GM18505 (cell line): Measurements from ENCODE around the gene DMRTC1B.
"Not testable (repeated sequence)": the region's sequence is repeated elsewhere in the genome, so short reads cannot be mapped to it uniquely, and the experiment has no call there.

ENCODE experiments used
- ATAC-seq: cut with Tn5 transposase; IDR thresholded peaks from one replicate; pipeline ENCODE4 v1.9.1; 2021; ENCODE audit not compliant: unreplicated experiment
- POLR2A ChIP-seq: IDR thresholded peaks from 4 replicates; pipeline ENCODE4 v1.6.1; 2011; ENCODE audit warnings: borderline replicate concordance; ENCODE audit not compliant: insufficient read depth, insufficient read length; ENCODE audit errors: extremely low read depth

Gene DMRTC1B, protein sequence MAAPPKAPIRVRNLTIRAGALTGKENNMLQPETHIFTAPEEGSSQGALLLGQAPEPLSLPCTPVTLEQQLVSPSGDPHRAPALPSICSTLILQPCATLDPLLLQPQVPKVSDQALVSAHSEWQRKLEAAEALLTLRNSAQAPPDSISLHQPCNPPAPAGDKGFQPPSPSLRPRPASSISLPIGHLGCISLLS

DNA sequence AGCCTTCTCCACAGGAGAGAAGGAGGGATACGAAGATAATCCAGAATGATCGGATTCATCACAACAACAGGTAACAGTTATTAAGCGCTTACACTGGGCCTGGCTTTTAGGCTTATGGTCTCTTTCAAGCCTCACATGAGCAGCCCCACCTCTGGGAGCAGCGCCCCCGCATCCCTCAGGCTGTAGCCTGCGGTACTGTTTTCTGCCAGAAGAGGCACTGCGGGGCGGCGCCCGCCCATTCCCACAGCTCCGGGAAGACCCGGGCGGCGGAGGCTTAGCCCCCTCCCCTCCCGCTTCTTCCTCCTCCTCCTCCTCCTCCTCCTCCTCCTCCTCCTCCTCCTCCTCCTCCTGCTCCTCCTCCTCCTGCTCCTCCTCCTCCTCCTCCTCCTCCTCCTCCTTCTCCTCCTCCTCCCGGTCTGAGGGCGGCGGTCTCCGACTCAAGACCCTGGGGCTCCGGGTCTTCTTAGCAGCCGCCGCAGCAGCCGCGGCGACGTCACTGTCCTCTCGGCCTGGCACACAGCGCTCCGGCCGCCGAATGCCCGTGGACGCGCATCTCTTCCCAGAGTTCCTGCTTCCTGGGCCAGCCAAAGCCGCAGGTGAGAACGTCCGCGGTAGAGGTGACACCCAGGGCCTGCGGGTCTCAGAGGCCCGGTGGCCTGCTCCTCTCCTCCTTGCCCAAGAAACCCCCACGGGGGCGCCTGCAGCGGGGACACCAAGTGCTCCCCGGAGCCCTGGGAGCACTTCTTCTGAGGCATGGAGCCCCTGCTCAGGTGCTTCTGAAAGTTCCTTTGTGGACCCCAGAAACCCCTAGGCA is at the start of gene DMRTC1B:
Gene DMRTC1B, plus strand, starts transcription at position 238 of the 814 bp plus-strand sequence. CDS start 68,246 bp downstream, outside the sequence.
- peak; percentile 83 for ATAC-seq

DNA sequence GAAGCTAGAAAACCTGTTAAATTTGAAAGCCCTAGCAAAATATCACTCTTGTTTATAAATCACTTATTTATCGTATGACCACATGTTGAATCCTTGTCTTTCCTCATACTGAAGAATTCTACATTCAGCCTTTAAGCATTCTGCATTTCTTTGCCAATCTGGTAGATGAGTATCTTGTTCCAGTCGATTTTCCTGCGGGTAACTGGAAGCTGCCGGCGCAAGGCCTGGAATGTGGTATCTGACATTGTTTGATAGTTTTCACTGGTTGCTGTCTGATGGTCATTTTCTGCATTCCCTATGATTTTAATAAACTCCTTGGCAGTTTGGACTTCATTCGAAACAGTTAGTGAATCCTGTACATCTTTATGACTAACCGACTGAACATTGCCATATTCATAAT is 48.8 kb upstream of the DMRTC1B start:
- ATAC-seq = no peak

DNA sequence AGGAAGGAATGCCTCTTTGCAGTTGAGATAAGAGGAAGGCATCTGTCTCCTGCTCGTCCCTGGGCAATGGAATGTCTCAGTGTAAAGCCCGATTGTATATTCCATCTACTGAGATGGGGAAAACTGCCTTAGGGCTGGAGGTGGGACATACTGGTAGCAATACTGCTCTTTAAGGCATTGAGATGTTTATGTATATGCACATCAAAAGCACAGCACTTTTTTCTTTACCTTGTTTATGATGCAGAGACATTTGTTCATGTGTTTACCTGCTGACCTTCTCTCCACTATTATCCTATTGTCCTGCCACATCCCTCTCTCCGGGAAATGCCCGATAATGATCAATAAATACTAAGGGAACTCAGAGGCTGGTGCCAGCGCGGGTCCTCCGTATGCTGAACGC is 43.1 kb upstream of the DMRTC1B start:
- not testable (repeated sequence) for ATAC-seq

More for the DNA sequence above, 48.8 kb upstream of the DMRTC1B start:
- no peak for TF ChIP-seq POLR2A

DNA sequence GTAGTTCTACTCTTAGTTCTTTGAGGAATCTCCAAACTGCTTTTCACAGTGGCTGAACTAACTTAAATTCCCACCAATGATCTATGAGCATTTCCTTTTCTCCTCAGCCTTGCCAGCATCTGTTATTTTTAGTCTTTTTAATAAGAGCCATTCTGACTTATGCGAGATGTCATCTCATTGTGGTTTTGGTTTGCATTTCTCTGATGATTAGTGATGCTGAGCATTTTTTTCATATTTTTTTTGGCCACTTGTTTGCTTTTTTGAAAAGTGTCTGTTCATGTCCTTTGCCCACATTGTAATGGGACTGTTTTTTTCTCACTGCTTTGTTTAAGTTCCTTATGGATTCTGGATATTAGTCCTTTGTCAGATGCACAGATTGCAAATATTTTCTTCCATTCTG is 41.1 kb upstream of the DMRTC1B start:
- no peak for ATAC-seq
- TF ChIP-seq POLR2A = no peak

DNA sequence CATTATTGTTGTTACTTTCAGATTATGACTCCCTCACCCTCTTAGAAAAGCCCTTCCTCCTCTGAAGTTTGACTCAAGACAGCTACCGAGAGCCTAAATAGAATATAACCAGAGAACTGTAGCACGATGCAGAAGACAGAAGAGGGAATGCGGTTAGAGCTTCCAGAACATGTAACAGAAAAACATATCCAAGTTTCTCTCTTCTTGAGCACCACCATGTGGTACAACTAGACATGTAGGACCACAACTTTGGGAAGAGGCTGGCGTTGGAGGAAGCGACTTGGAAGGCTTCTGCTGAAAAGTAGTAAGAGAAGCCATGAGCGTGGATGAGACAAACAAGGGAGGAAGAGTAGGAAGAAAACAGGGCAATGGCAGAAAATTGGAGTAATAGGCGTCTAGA is 31.1 kb upstream of the DMRTC1B start:
- ATAC-seq = not testable (repeated sequence)

DNA sequence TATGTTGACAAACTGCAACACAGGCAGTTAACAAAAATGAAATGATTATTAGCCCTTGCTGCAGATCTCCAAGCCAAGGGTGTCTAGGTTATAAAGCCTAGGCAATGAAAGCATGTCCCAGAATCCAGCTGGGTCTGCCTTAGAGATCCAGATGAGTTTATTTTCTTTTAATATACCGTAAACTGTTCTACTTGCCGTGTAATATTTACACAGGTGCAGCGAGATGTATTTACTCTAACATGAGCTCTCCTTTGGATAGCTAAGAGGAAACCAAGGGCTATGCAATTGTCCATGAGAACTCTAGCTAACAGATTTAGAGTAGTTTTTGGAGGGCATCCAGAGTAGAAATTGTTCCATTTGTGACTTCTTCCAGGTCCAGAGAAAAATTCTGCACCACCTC is 28.1 kb upstream of the DMRTC1B start:
- not testable (repeated sequence) for ATAC-seq

DNA sequence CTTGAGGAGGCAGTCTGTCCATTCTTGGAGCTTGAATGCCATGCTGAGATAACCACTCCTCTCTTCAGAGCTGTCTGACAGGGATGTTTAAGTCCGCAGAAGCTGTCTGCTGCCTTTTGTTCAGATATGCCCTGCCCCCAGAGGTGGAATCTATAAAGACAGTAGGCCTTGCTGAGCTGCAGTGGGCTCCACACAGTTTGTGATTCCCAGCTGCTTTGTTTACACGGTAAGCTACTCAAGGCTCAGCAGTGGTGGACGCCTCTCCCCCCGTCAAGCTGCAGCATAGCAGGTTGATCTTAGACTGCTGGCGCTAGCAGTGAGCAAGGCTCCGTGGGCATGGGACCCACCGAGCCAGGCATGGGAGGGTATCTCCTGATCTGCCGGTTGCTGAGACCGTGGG is 16.2 kb upstream of the DMRTC1B start:
- not testable (repeated sequence) for ATAC-seq

DNA sequence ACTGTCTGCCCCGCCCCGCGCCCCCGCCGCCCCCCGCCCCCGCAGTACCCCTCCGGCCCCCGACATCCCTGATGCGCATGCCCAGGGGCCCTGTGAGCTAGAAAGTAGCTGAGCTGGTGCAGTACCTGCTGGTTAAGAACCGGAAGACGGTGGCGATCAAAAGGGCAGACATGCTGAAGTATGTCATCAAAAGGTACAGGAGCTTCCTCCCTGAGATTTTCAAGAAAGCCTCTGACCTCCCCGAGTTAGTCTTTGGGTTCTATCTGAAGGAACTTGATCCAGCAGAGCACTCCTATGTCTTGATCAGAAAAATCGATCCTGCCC is 739 bp downstream of the DMRTC1B start:
- peak; percentile 76 for ATAC-seq

DNA sequence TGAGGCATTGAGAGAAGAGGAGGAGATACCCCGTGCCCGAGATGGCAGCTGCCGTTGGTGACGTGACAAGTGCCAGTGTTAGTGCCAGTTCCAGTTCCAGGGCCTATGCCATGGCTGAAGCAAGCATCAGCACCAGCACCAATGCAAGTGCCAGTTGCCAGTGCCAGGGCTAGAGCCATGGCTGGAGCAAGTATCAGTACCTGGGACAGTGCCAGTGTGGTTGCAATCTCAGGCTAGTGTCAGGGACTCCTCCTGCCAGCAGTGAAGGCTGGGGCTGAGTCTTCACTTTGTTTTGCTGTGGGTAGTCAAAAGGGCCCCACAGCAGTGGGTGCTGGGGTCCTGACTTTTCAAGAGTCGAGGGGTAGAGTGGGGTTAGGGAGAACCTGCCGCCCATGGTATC is 1.5 kb downstream of the DMRTC1B start:
- not testable (repeated sequence) for ATAC-seq

DNA sequence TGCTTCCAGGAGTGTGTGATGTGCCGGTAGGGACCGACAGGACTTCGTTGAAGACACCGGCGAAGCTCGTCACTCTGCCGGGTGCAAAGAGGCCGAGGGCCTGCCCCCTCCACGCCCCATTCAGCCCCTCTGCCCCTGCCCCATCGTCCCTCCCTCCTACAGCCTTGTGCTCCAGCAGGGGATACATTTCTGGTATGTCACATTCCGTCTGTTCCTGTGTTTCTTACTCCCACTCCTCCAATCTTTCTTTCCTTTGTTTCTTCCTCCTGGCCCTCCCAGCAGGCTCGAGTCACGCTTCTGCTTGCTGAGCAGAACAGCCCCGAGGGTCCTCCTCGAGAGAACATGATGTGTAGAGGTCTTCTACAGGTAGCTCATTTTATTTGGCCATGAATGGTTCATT is 5.9 kb downstream of the DMRTC1B start, which contains the start of gene FAM236B:
Gene FAM236B, minus strand, starts transcription at position 101 of the 400 bp plus-strand sequence. Its CDS starts 100 bp downstream, at position 1.
- ATAC-seq = not testable (repeated sequence)

DNA sequence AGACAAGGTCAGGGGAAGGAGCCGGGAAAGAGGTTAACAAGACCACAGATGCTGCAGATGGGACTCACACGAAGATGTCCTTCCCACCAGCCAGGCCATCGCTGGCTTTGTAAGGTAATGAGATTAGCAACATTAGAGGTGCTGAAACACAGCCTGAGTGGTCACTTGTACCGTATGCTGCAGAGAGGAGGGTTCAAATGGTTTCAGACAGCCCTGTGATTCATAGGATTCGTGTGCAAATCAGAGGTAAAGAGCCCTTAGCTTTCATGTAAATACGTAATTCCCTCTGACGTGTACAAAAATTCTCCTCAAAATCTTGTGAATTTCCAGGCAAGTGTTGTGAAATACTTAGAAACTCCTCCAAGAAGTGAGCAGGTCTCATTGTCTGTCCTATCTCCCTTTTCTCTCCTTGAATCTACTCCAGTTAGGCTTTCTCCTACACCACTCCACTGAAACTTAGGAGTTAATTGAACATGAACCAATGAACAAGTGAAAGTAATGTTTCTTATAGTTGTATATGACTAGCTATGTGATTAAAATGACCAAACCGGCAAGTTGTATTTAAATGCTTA is 6.8 kb downstream of the DMRTC1B start:
- not testable (repeated sequence) for ATAC-seq

DNA sequence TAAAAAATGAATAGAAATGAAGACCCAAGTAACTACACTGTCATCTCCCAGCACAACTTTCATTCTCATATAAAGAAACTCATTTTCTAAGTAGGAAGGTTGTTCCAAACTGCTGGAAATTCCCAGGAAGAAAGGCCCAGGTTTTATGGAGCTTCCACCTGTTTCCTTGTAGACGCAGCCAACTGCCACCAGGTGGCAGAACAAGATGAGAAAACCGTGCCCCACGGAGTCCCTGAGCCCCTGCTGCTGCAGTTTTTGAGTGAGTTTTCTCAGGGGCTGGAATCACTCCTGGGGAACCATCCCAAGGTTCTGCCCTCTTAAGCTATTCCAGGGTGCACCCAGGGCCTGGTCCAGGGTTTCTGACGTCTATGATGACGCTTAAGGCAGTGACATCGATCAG is 7.3 kb downstream of the DMRTC1B start:
- peak; percentile 53 for ATAC-seq

DNA sequence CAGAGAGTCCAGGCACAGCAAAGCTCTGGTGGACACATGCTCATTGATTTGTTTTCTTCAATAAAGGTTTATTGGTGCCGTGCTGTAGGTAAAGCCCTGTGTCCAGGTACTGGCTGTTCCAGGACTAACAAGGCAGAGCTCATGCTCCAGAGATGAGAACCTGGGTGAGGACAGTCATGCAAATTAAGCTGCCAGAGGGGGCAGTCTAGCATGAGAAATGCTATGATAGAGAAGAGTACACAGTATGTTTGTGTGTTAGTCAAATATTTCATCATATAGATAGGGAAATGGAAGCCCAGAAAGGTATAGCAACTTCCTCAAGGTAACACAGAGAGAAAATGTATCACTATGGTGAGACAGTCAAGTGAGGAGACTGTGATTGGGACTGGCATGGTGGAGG is 11.5 kb downstream of the DMRTC1B start:
- ATAC-seq = not testable (repeated sequence)

DNA sequence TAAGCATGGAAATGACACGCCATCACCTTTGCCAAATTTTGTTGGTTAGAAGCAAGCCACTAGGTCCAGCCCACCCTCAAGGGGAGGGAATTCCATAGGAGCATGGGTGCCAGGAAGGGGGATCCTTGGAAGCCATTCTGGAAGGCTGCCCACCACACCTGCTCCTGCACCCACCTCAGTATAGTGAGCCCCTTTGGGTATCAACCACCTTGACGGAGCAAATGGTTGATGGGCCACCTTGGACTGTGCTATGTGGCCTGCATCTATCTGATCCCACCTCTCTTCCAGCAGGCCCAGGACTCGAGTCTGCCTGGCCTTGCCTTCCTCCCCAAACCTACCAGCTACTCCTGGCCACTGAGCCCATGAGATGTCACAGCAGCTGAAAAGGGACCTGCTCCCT is 13.7 kb downstream of the DMRTC1B start:
- ATAC-seq = not testable (repeated sequence)

DNA sequence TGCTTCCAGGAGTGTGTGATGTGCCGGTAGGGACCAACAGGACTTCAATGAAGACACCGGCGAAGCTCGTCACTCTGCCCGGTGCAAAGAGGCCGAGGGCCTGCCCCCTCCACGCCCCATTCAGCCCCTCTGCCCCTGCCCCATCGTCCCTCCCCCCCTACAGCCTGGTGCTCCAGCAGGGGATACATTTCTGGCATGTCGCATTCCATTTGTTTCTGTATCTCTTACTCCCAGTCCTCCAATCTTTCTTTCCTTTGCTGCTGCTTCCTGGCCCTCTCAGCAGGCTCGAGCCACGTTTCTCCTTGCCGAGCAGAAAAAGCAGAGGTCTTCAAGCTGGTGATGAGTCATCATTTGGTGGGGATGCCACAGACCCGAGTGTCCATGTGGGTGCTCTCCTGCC is 31.4 kb downstream of the DMRTC1B start, which contains the start of gene FAM236D:
Gene FAM236D, minus strand, starts transcription at position 101 of the 400 bp plus-strand sequence. Its CDS starts 100 bp downstream, at position 1.
- ATAC-seq = not testable (repeated sequence)

DNA sequence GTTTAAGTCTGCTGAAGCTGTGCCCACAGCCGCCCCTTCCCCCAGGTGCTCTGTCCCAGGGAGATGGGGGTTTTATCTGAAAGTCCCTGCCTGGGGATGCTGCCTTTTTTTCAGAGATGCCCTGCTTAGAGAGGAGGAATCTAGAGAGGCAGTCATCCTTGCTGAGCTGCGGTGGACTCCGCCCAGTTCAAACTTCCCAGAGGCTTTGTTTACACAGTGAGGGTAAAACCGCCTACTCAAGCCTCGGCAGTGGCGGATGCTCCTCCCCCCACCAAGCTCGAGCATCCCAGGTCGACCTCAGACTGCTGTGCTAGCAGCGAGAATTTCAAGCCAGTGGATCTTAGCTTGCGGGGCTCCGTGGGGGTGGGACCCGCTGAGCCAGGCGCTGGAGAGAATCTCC is 54.0 kb downstream of the DMRTC1B start:
- not testable (repeated sequence) for ATAC-seq

DNA sequence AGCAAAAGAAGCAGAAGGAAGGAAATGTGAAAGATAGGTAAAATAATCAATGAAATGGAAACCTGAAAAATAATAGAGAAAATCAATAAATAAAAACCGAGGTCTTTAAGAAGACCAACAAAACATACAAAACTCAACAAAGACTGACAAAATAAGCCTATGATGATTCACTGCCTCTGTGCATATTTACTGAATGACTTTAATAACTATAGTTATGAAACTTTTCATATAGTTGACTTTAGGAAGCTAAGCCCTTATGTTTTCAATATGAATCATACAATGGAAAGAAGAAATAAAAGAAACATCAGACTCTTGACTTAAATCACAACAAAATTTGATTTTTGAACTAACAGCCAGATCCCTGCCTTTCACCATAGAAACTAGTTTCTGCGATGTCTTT is 60.8 kb downstream of the DMRTC1B start:
- not testable (repeated sequence) for ATAC-seq

DNA sequence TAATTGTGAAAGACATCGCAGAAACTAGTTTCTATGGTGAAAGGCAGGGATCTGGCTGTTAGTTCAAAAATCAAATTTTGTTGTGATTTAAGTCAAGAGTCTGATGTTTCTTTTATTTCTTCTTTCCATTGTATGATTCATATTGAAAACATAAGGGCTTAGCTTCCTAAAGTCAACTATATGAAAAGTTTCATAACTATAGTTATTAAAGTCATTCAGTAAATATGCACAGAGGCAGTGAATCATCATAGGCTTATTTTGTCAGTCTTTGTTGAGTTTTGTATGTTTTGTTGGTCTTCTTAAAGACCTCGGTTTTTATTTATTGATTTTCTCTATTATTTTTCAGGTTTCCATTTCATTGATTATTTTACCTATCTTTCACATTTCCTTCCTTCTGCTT is 106.2 kb downstream of the DMRTC1B start:
- ATAC-seq = not testable (repeated sequence)

DNA sequence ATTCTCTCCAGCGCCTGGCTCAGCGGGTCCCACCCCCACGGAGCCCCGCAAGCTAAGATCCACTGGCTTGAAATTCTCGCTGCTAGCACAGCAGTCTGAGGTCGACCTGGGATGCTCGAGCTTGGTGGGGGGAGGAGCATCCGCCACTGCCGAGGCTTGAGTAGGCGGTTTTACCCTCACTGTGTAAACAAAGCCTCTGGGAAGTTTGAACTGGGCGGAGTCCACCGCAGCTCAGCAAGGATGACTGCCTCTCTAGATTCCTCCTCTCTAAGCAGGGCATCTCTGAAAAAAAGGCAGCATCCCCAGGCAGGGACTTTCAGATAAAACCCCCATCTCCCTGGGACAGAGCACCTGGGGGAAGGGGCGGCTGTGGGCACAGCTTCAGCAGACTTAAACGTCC is 113.0 kb downstream of the DMRTC1B start:
- not testable (repeated sequence) for ATAC-seq
